Measurements from ENCODE around the gene AKAP6.

The AKAP6 gene

DNA sequence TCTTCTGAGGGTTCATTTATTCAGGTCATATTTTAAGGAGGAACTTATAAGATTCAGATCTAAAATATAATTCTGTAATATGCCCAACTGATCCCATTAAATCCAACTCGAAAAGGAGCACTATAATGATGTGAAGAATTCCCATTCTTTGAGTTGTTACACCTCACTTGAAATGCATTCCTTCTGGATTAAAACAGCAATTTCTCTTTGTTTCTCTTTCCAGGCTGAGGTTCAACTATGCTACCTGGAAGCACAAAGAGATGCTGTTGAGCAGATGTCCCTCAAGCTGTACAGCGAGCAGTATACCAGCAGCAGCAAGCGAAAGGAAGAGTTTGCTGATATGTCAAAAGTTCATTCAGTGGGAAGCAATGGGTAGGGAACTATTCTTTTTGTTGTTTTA, 349.0 kb downstream of the AKAP6 start:
- Histone ChIP-seq H3K9ac (ENCODE audit: low read depth, low read length) (no peak overlapping the region), H3K4me1 (ENCODE audit: insufficient read depth, low read length) (no peaks in the 10 kb centered on the region), H3K36me3 (ENCODE audit: insufficient read depth, low read length) (no peaks in the 10 kb centered on the region), H3K9me3 (ENCODE audit: control insufficient read depth, insufficient read depth, low read length) (no peaks in the 10 kb centered on the region)

DNA sequence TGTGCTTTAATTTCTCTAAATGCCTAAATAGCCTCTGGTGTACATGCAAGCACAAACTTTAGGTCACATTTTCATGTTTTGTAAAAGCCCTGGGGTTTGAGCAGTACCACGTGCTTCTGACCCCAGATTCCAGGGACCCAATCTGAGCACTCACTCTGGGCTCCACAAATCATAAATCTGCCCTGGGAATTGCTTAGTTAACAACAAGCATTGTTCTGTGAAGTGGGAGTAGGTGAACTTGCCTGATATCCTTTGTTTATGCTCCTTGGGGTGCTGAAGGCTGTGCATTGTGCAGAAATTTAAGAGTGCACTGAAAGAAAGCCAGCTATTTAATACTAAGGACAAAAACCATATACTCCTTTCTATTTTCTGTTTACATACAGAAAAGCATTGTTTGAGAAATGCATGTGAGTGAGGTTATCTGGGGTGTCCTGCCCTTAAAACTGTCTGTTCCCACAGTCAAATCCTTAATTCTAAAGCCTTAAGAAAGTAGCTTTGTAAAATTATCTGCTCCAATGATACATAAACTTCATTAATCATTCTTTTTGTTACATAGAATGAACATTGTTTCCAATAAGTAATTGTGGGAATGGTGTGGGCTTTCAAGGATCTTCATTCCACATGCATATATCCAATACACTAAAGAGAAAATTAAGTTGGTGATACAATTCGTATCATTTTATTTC, 351.0 kb downstream of the AKAP6 start:
- H3K9ac ChIP-seq (ENCODE audit: low read depth, low read length), result no peak overlapping the region
- H3K9me3 ChIP-seq (ENCODE audit: control insufficient read depth, insufficient read depth, low read length), result no peaks in the 10 kb centered on the region
- H3K4me1 ChIP-seq (ENCODE audit: insufficient read depth, low read length), result no peaks in the 10 kb centered on the region
- no peaks in the 10 kb centered on the region for H3K36me3 ChIP-seq (ENCODE audit: insufficient read depth, low read length)

DNA sequence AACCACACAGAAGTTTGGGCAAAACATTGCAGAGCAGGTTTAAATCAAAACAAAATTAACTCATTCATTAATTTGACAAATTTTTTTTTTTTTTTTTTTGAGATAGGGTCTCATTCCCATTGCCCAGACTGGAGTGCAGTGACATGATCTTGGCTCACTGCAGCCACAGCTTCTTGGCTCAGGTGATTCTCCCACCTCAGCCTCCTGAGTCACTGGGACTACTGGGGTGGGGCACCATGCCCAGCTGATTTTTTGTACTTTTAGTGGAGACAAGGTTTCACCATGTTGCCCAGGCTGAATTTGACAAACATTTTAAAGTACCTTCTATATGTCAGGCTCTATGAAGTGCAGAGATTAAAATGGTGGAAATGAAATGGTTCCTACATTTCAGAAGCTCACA, 352.5 kb downstream of the AKAP6 start:
- no peaks in the 10 kb centered on the region for H3K9me3 ChIP-seq (ENCODE audit: control insufficient read depth, insufficient read depth, low read length)
- H3K9ac ChIP-seq (ENCODE audit: low read depth, low read length), result no peak overlapping the region
- no peaks in the 10 kb centered on the region for H3K4me1 ChIP-seq (ENCODE audit: insufficient read depth, low read length)
- H3K36me3 ChIP-seq (ENCODE audit: insufficient read depth, low read length), result no peaks in the 10 kb centered on the region

DNA sequence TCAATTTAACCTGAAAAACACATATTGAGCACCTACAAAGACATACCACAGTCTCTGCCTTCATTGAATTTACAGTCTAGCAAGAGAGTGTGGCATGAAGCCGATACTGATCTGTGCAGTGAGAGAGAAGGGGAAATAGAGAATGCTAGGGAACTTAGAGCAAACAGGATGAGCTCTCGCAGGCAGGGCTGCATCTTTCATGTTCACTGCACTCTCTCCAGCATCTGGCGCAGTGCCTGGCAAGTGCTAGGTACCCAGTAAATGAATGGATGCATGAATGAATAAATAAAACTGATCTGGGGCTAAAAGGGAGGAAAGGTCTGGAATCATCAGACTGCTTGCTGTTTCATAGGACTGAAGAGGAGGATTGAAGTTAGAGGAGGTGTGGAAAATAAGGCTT, 353.1 kb downstream of the AKAP6 start:
- Histone ChIP-seq H3K36me3 (ENCODE audit: insufficient read depth, low read length) (no peaks in the 10 kb centered on the region), H3K9me3 (ENCODE audit: control insufficient read depth, insufficient read depth, low read length) (no peaks in the 10 kb centered on the region), H3K9ac (ENCODE audit: low read depth, low read length) (no peak overlapping the region), H3K4me1 (ENCODE audit: insufficient read depth, low read length) (no peaks in the 10 kb centered on the region)

DNA sequence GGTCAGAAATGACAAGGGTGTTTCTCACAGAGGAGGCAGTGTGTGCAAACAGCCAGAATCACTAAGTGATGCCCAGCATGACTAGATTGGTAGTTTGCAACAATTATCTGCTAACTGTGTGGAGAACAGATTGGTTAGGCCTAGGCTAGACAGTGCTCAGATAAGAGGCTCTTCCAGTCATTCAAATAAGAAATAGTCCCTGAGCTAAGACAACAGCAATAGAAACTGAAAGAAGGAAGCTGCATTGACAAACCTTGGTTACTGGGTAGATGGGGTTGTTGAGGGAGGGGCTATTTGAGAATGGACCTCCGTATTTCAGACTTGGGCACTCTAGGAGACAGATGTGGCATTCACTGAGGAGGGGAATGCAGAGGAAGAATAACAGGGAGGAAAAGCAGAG, 354.6 kb downstream of the AKAP6 start:
- Histone ChIP-seq H3K36me3 (ENCODE audit: insufficient read depth, low read length) (no peaks in the 10 kb centered on the region), H3K9ac (ENCODE audit: low read depth, low read length) (no peak overlapping the region), H3K4me1 (ENCODE audit: insufficient read depth, low read length) (no peaks in the 10 kb centered on the region), H3K9me3 (ENCODE audit: control insufficient read depth, insufficient read depth, low read length) (no peaks in the 10 kb centered on the region)

DNA sequence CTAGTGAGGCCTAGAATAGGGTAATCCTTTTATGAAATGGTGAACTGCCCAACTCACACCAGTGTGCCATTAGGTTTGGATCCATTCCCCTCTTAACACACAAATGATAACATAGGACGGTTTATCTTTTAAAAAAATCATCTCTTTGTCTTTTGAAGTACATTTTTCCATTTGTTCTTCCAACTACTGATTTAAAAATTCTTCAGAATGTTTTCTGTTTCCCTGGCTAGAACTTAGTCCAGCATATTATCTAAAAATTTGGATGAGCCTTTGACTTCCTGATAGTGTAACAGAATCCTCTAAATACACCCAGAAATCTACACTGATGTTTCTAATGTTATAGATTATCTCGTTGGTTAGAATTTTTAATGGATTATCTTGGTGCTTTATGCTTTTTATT, 359.8 kb downstream of the AKAP6 start:
- no peaks in the 10 kb centered on the region for H3K36me3 ChIP-seq (ENCODE audit: insufficient read depth, low read length)
- no peaks in the 10 kb centered on the region for H3K4me1 ChIP-seq (ENCODE audit: insufficient read depth, low read length)
- H3K9ac ChIP-seq (ENCODE audit: low read depth, low read length), result no peak overlapping the region
- H3K9me3 ChIP-seq (ENCODE audit: control insufficient read depth, insufficient read depth, low read length), result no peaks in the 10 kb centered on the region

DNA sequence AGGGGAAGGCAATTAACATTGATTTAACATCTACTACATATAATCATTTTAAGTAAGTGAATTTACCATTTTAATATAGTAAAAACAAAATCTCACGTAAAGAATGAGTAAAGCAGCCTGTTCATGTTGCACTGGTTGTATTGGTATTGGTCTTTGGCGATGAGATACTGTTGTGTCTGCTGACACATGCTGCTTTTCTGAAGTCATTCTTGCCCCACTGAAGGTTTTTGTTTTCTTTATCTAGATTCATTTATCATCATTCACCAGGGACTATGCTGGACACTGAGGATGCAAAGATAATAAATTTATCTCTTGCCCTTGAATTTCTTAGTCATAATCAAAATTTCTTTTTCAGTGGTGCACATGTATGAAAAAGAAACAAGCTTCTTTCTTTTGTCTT, 363.3 kb downstream of the AKAP6 start:
- Histone ChIP-seq H3K9me3 (ENCODE audit: control insufficient read depth, insufficient read depth, low read length) (no peaks in the 10 kb centered on the region), H3K36me3 (ENCODE audit: insufficient read depth, low read length) (no peaks in the 10 kb centered on the region), H3K4me1 (ENCODE audit: insufficient read depth, low read length) (no peaks in the 10 kb centered on the region), H3K9ac (ENCODE audit: low read depth, low read length) (no peak overlapping the region)

DNA sequence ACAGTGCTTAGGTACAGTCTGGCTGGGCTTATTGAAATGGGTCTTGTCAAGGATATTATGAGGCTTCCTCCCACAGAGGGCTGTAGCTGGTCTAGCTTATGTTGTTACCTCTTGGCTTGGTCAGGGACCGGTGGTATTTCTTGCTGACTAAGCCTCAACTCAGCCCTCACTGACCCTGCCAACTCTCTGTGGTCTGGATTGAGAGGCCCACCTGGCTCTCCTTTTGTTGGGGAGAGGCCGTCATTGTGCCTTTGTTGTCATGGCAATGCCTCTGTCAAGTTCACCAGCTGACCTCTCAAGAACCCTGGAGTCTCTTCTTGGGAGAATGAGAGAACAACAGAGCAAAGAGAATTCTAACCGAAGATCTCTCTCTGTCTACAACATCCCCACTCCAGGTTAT, 364.0 kb downstream of the AKAP6 start:
- H3K4me1 ChIP-seq (ENCODE audit: insufficient read depth, low read length), result peaks cover 5% of the 10 kb centered on the region; the same call in 1 of the 2 replicates
- no peaks in the 10 kb centered on the region for H3K36me3 ChIP-seq (ENCODE audit: insufficient read depth, low read length)
- no peaks in the 10 kb centered on the region for H3K9me3 ChIP-seq (ENCODE audit: control insufficient read depth, insufficient read depth, low read length)
- no peak overlapping the region for H3K9ac ChIP-seq (ENCODE audit: low read depth, low read length)

DNA sequence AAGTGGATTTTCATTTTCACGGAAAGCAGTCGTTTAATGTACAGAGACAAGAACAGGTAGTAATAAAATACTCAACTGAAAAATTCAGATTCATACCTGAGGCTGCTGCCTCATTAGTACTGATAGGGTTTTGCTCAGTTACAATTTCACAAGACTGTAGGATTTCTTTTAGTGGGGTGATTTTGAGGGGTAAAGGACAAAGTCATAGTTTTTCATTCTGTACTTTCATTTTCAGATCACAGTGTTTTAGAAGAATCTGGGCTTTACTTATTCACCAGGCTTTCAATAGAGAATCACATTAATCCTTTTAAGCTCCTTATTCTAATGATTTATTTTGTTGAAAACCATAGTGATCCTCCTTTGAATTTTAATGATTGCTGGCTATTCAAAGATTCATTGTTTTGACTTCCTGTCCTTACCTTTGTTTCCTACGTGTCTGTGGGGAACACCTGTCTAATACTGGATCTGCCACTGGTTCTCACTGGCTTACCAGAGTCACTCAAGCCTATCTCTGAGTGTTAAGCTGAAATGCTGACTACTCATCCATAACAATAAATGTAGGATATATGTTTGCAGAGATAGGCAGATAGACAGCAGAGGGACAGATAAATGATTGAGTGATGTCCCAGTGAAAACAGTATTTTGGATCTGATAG, 365.8 kb downstream of the AKAP6 start:
- Histone ChIP-seq H3K4me1 (ENCODE audit: insufficient read depth, low read length) (peaks cover 5% of the 10 kb centered on the region; the same call in 1 of the 2 replicates), H3K9ac (ENCODE audit: low read depth, low read length) (no peak overlapping the region), H3K9me3 (ENCODE audit: control insufficient read depth, insufficient read depth, low read length) (no peaks in the 10 kb centered on the region), H3K36me3 (ENCODE audit: insufficient read depth, low read length) (no peaks in the 10 kb centered on the region)

DNA sequence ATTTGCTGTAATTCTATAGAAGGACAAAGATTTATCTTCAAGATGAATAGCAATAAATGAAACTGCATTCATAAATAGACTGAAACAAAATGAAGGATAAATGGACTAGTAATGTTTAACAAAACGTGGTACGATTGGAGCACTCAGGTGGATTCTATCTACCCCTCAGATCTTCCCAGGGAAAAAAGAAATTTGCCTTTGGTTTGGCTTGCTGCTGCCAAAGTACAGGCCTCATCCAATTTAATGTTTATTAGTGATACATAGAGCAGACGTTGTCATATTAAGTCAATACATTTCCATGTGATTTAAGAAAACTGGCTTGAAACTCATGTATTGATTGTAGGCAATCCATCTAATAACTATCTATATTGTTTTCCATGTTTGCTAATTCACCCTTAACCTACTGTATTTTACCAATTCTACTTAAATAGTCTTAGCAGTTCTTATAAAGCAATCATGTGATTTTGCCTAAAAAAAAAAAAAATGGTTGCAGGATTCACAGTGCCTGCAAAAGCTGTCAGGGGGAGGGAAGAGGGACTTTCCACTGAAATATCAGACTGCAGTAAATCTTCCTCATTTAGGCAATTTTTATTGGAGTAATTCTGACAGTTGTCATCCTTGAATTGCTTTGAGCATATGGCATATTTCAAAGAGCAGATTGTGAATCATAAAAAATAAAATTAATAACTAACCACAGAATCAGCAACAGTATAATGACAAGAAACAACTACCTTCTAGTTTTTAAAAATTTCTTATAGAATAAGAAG, 367.4 kb downstream of the AKAP6 start:
- Histone ChIP-seq H3K36me3 (ENCODE audit: insufficient read depth, low read length) (no peaks in the 10 kb centered on the region), H3K4me1 (ENCODE audit: insufficient read depth, low read length) (peaks cover 5% of the 10 kb centered on the region; the same call in 1 of the 2 replicates), H3K9ac (ENCODE audit: low read depth, low read length) (no peak overlapping the region), H3K9me3 (ENCODE audit: control insufficient read depth, insufficient read depth, low read length) (no peaks in the 10 kb centered on the region)

DNA sequence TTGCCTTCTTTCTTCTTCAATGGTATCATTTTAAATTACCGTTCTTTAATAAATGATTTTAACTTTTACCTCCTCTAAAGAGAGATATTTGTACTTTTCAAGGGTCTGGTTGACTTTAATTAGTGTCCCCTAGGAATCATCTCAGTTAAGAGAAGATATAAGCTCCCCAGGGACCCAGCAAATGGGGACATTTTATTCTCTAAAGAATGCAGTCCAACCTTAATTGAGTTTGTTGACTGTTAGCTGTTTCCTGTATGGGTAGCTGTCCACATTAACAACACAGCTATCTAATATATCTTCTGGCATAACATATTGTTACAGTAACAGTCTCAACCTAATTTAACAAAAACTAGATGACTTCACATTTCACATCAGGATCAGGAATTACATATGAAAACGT, 368.0 kb downstream of the AKAP6 start:
- Histone ChIP-seq H3K9ac (ENCODE audit: low read depth, low read length) (no peak overlapping the region), H3K4me1 (ENCODE audit: insufficient read depth, low read length) (peaks cover 5% of the 10 kb centered on the region; the same call in 1 of the 2 replicates), H3K36me3 (ENCODE audit: insufficient read depth, low read length) (no peaks in the 10 kb centered on the region), H3K9me3 (ENCODE audit: control insufficient read depth, insufficient read depth, low read length) (no peaks in the 10 kb centered on the region)

DNA sequence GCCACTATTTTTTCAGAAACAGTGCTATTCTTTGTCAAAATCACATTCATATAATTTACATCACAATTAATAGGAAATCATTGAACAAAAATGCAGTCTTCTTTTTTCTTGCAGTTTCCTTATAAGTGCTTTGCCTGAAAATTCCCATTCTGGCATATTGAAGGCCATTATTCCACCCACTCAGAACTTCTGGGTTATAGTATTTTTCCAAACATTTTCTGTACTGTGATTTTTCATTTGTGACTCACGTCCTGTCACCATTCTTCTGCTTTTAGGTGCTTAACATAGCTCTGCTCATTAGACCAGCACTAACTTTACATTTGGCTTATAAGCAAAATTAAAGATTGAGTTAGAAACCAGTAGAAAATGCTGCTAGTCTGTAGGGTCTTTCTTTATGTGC, 368.6 kb downstream of the AKAP6 start:
- Histone ChIP-seq H3K4me1 (ENCODE audit: insufficient read depth, low read length) (peaks cover 5% of the 10 kb centered on the region; the same call in 1 of the 2 replicates), H3K36me3 (ENCODE audit: insufficient read depth, low read length) (no peaks in the 10 kb centered on the region), H3K9ac (ENCODE audit: low read depth, low read length) (no peak overlapping the region), H3K9me3 (ENCODE audit: control insufficient read depth, insufficient read depth, low read length) (no peaks in the 10 kb centered on the region)

DNA sequence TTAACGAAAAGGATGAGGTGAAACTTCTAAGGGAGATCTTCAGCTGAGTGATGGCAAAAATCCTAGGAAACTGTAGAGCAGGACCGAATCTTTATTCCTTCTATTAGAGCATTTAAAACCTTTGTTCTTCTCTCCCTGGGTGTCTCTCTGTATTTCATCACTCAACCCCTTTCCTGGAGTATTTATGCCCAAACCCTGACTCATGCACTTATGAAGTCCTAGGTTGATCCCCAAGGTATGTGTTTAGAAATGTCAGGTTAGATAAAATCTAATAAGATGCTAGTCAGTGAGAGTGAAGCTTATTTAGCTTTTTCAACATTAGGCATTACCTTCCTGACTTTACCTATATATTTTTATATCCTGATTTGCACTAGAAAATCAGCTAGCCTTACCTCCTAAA, 369.7 kb downstream of the AKAP6 start:
- Histone ChIP-seq H3K9ac (ENCODE audit: low read depth, low read length) (no peak overlapping the region), H3K36me3 (ENCODE audit: insufficient read depth, low read length) (no peaks in the 10 kb centered on the region), H3K4me1 (ENCODE audit: insufficient read depth, low read length) (peaks cover 10% of the 10 kb centered on the region; the same call in 1 of the 2 replicates), H3K9me3 (ENCODE audit: control insufficient read depth, insufficient read depth, low read length) (no peaks in the 10 kb centered on the region)

DNA sequence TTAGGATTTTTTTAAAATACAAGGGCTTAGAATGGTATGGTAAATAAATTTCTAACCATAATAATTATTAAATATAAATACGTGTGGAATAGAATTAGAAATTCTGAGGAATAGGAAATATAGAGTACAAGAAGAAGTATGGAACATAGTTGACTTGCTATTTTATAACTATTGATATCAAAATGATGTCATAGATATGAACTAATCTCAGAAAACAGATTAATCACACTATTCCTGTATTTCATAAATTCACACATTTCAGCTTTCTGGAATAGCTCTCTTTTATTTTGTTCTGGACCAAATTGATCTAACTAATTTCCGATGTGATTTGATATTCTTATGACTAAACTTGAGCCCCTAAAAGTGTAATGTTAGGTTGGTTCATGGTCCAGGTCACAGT, 372.4 kb downstream of the AKAP6 start:
- no peak overlapping the region for H3K9ac ChIP-seq (ENCODE audit: low read depth, low read length)
- no peaks in the 10 kb centered on the region for H3K9me3 ChIP-seq (ENCODE audit: control insufficient read depth, insufficient read depth, low read length)
- peaks cover 11% of the 10 kb centered on the region; the same call in 1 of the 2 replicates for H3K4me1 ChIP-seq (ENCODE audit: insufficient read depth, low read length)
- no peaks in the 10 kb centered on the region for H3K36me3 ChIP-seq (ENCODE audit: insufficient read depth, low read length)

DNA sequence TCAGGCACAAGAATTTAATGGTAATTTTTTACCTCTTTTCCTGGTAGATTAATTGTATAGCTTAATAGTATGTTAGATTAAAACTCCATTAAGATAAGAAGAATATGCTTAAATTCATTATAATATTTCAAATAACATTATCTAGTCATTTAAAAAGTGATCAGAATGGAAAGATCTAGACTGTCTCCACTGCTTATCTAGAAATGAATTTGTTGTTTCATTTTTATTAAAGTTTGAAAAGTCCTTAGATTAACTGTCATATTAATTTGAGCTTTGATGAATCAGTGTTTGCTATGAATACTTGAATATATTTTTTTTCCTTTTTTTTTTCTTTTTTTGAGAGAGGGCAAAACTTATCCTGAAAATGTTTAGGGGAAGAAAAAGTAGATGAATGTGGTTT, 373.0 kb downstream of the AKAP6 start:
- no peaks in the 10 kb centered on the region for H3K36me3 ChIP-seq (ENCODE audit: insufficient read depth, low read length)
- peaks cover 11% of the 10 kb centered on the region; the same call in 1 of the 2 replicates for H3K4me1 ChIP-seq (ENCODE audit: insufficient read depth, low read length)
- no peak overlapping the region for H3K9ac ChIP-seq (ENCODE audit: low read depth, low read length)
- no peaks in the 10 kb centered on the region for H3K9me3 ChIP-seq (ENCODE audit: control insufficient read depth, insufficient read depth, low read length)

All from ES-I3 (cell line).